Stimulated activated CD4-positive, alpha-beta T cell treated with anti-CD3 and anti-CD28 coated beads, Interleukin-2, amount 100 ng/mL, for 4 hours (primary cell): ENCODE data around the gene PLXNA2.

ENCODE experiments used
- DNase-seq: peaks from one replicate; pipeline ENCODE4 v3.0.0-alpha.2; 2020; ENCODE audit warnings: low read depth

PLXNA2 gene

DNA sequence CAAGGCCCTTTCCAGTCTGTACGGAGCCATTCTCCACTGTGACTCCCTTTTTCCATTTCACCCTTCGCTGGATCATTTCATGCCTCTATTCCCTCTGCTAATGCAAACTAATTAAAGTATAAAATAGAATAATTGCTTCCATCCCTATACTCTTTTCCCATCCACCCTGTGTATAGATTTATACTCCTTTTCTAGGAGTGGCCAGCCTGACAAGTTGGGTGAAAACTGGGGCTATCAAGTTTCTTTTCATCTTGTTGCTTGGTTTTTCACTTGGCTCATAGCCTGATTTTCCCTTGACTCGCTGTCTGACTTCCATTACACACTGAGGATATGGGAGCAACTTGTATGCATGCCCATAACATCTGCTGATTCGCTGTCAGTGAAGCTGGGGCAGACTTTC lies 107.0 kb downstream of the PLXNA2 start:
- DNase-seq = no peak

DNA sequence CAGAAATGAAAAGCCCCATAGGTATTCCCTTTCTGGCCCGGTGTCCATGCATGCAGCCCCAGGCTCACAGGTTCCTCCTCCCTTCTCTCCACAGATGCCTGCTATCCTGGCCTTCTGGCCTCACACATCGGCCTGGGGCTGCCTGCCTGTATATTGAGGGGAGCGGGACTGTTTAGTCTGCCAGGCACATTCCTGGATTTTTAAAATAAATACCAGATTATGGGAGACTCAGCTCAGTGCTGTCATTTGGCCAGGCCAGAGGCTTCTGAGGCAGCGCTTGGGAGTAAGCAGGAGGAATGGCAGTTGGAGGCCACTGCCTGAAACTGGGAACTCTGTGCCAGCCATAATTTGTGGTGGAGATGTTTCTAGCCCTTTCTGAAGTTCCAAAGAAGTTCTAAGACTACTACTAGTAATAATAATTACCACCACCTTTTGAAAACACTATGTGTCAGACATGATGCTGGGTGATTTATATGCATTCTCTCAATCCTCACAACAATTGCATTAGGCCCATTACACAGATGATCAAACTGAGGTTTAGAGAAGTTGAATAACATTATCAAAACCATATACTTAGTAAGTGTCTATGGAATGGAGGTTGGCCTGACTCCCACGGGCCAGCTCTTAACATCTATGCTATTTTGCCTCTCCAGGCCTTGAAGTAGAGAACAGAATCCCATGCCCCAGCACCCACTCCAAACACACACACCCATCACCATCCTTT lies 107.6 kb downstream of the PLXNA2 start:
- no peak for DNase-seq

- no peak for DNase-seq
Measured at GRCh38 chr1:208135354-208135753, 108.8 kb downstream of the PLXNA2 start.

DNA sequence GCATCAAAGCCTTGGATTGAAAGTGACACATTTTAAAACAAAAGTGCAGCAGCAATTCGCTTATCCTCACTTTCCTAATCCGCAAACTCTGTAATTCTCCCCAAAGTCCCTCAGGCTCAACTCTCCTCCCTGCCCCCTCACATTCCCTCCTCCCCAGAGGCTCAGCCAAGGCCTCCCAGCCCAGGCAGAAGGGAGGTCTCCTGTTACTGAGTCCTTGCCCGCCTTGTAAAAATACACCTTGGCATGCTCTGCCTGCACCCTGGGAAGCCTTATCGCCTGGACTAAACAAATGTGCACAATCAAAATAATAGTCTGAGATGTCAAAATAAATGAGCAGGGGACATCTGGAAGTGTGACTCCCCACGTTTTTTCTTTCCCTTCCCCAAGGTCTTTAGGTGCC lies 109.7 kb downstream of the PLXNA2 start:
- DNase-seq = no peak

DNA sequence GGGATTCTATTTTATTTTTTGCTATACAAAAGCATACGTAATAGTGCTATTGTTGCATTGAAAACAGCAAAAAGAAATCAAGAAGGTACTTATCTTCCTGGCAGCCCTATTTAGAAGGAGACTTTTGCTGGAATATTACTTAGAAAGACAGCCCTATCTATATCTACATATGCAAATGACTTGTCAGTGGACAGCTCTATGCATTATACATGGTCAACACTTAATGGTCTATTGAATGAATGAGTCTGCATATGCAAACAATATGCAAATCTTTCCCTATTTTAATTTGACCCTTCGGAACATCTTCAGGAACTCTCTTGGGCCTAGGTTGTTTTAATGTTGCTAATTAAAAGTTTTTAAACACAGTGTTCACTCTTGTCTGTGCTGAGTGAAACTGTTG lies 110.8 kb downstream of the PLXNA2 start:
- no peak for DNase-seq

- peak; percentile 17 for DNase-seq
Measured at GRCh38 chr1:208132287-208132882, 111.8 kb downstream of the PLXNA2 start.

DNA sequence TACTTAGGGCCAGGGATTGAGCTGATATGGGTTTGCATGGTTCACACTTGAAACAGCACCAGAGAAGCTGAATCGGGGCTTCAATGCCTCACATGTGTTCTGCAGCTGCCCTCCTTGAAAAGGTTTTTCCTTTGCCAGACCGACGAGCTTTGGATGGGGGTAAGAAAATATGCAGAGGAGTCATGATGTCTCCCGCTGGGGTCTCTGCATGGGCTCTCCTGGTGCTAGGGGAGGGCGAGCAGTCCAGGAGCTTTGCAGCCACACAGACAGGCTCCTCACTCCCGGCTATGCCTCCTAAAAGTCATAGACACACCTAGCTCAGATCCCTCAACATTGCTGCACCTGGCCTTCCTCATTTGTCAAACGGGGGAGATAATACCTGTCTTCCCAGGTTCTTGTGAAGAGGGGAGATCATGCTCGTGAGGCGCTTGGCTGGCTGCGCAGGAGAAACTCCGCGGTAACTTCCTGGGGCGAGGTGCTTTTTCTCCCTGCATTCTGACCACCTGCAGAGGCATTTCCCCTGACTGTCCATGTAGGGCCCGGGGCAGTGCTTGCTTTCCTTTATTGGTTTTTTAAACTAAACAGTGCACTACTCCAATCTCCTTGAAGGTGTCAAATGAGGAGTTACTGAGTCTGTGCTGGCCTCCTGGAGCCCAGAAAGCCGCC lies 112.4 kb downstream of the PLXNA2 start:
- DNase-seq = no peak

DNA sequence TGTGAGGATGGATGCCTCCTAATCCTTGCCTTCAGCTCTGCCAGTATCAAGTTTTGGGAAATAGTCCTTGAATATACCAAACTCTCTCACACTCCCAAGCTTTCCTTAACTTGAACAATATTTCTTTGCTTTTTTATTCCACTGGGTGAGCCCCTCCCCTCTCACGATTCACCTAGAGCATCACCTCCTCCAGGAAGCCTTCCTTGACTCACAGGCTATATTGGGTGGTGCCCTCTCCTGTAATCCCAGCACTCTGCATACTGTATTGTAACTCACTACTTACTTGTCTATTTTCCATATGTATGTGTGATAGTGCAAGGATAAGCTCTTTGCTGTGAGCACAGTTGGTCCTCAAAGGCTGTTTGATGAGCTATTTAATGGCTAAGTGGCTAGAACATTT lies 114.7 kb downstream of the PLXNA2 start:
- no peak for DNase-seq

GRCh38 chr1:208129060-208129459 lies 115.1 kb downstream of the PLXNA2 start:
- no peak for DNase-seq

- DNase-seq = no peak
Measured at GRCh38 chr1:208127792-208128529, 116.2 kb downstream of the PLXNA2 start.

- DNase-seq = no peak
Measured at GRCh38 chr1:208127284-208127683, 116.9 kb downstream of the PLXNA2 start.

DNA sequence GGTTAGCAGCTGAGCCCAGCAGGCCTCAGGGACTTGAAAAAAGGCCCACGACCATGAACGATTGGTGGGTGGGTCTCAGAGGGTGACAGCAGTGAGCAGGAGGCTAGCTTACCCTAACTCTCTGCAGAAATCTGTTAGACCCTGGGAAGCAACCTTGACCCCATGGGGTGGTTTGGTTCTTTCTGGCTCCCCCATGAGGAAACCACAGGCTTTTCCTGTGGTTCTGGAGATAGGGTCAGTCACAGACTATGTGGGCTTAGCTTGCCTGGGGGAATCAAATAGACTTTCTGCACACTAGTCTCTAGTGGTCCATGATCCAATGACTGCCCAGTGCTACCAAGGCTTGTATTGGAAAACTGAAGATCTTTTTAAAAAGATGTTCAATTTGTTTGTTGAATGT lies 118.1 kb downstream of the PLXNA2 start:
- no peak for DNase-seq

DNA sequence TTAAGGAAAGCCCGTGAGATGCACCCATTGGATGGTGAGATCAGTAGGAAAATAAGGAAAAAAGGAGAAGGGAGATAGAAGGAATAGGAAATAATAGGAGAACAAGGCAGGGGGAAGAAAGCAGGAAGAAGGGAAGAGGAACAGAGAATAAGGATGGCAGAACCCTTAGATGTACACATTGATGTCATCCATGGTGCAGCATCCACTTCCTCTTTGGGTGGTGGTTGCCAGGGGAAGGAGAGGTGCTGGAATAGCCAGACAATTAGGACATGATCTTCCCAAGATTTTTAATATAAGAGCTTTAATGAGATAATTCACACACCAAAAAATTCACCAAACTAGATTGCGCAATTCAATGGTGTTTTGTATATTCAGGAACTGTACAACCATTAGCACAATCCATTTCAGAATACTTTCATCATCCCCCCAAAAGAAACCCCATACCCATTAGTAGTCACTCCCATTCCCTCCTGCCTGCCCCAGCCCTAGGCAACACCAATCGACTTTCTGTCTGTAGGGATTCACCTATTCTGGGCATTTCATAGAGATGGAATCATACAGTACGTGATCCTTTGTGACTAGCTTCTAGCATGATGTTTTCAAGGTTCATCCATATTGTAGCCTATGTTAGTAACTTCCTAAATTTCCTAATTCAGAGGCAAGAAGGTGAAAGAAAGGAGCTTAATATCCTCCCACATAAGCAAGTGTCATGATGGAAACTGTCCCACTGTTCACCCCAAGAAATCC lies 121.4 kb downstream of the PLXNA2 start:
- DNase-seq = no peak

DNA sequence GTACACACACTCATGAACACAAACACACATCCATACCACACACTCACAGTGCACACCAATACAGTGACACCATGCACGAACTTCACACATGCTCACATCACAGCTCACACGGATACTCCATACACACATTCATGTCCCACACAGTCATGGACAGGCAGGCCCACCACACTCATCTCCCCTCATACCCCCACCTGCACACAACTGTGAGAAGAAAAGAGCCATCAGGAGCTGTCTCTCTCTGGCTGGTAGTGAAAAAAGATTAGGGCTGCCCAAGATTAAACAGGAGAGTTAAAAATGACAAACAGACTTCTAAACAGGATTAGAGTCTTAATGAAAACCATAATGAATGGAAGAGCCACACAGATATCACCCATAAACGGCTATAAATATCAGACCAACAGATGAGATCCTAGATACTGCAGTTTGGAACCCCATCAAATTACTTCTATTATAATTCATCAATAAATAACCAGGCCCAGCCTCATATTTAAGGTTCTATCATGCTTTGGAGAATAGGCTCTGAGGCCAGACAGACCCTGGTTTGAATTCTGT lies 122.3 kb downstream of the PLXNA2 start:
- no peak for DNase-seq

GRCh38 chr1:208120431-208120790 lies 123.8 kb downstream of the PLXNA2 start:
- DNase-seq = no peak

GRCh38 chr1:208118841-208119606 lies 125.2 kb downstream of the PLXNA2 start:
- DNase-seq = no peak

- DNase-seq = no peak
Measured at GRCh38 chr1:208118306-208118705, 125.9 kb downstream of the PLXNA2 start.

DNA sequence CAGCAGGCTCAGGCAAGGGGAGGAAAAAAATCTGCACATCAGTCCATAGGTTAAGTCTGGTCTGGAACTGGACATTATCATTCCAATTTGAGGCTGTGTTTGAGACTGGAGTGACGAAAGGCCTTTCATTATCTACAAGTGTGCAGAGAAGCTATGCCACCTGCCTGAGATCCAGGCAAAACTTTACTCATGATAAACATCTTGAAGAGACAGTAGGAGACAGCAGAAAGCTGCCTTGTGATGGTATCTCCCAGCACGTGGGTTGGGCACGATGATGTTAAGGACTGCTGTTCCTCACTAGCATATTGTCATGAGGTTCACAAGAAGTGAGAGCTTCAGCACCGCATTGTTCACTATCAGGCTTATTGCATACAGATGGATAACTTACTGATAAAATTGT lies 126.4 kb downstream of the PLXNA2 start:
- DNase-seq = no peak

GRCh38 chr1:208117409-208117808 lies 126.8 kb downstream of the PLXNA2 start:
- DNase-seq = no peak

DNA sequence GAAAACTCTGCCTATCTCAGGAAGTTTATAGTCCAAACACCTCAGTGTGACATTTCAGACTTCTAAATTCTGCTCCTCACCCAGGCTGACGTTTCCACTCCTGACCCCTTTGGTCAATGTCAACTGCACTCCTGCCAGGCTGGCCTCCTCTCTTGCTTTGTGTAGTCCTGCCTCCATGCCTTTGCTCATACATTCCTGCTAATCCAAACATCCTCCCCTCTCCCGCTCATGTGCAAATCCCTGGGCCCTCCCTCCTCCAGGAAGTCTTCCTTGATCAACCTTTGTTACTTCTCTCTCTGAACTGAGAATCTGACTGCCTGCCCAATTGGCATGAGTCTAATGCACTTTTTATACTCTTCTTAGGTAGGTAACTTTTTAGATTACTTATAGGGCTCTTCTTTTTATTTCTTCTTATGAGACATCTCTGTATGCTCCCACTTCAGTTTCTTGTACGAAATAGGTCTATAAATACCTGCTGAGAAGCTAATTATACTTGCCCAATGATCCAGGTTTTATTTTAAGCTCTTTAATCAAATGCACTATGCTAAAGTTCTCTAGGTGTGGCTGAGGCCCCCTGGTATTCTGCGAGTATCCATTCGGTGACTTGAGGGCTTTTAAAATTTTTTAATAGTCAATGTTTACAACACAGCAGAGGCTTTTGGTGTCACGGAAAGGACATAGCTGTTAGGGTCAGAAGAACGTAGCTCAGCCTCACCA lies 128.1 kb downstream of the PLXNA2 start:
- DNase-seq = no peak
